ENCODE results near the gene RILPL1.

Gene RILPL1

DNA sequence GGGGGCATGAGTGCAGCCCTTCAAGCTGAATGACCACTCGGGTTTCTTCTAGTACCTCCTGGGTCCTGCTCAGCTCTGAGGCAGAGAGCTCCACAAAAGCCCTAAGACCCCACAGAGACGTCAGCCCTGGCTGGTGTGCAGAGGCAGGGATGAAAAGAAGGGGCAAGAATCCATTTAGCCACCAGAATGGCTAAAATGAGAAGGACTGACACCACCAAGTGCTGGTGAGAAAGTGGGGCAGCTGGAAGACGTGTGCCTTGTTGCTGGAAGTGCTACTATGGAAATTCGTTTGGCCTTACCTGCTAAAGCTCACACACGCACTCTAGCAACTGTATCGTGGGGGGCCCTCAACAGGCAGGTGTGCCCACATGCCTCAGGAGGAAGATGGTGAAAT is 26.7 kb downstream of the RILPL1 start:
- POLR2A ChIA-PET = interaction anchor here (0.5 to 1.1 kb wide), 2 partner anchors 29 to 274 kb away, joined by 3 to 4 read pairs; partner anchors contain the start of genes MPHOSPH9 and MTRFR
- TF ChIP-seq, protein P1, sequence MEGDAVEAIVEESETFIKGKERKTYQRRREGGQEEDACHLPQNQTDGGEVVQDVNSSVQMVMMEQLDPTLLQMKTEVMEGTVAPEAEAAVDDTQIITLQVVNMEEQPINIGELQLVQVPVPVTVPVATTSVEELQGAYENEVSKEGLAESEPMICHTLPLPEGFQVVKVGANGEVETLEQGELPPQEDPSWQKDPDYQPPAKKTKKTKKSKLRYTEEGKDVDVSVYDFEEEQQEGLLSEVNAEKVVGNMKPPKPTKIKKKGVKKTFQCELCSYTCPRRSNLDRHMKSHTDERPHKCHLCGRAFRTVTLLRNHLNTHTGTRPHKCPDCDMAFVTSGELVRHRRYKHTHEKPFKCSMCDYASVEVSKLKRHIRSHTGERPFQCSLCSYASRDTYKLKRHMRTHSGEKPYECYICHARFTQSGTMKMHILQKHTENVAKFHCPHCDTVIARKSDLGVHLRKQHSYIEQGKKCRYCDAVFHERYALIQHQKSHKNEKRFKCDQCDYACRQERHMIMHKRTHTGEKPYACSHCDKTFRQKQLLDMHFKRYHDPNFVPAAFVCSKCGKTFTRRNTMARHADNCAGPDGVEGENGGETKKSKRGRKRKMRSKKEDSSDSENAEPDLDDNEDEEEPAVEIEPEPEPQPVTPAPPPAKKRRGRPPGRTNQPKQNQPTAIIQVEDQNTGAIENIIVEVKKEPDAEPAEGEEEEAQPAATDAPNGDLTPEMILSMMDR (IDR thresholded peaks at IDR 0.05; ENCODE audit: control extremely low read depth, extremely low read depth, low read depth, missing control alignments) = no peak
- DNase-seq (ENCODE audit: extremely low spot score) = no peak
- CTCF ChIA-PET = interaction anchor here (1.5 kb wide), 1 partner anchor 11 kb away, joined by 4 read pairs; no protein-coding TSS in a partner anchor

DNA sequence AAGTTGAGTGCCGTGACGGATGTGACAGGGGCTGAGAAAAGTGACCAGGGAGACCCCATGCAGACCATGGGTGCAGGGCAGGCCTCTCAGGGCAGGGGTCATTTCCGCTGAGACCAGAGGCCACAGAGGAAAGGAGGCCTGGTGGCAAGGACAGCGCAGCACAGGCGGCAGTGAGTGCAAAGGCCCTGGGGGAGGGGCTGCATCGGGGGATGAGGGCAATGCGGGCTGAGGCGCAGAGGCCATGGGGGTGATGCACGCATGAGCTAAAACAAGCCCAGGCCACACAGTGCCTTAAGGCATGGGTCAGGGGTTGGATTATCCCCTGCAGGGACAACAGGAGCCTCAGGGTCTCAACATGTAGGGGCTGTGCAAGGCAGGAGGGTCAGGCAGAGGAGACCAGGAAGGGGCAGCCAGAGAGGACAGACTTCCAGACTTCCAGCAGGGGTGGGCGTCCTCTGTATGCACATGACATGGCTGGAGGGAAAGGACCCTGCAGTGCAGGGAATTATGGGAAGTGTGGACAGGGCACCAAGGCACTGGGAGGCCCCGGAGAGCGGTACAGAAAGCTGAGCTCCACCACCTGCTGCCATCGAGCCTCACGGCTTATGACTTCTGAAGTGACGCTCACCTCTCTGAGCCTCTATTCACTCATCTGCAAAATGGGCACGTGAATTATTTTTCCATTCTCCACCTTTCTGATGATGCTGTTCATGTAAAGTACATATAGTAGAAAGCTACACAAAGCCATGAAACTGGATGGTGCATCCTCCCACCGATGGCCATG is 27.3 kb downstream of the RILPL1 start:
- TF ChIP-seq, protein P1 (IDR thresholded peaks at IDR 0.05; ENCODE audit: control extremely low read depth, extremely low read depth, low read depth, missing control alignments) = no peak
- ChIA-PET CTCF (interaction anchor here (1.5 kb wide), 1 partner anchor 10 kb away, joined by 4 read pairs; no protein-coding TSS in a partner anchor), POLR2A (interaction anchor here (0.5 kb wide), 1 partner anchor 29 kb away, joined by 3 read pairs; no protein-coding TSS in a partner anchor)
- DNase-seq (ENCODE audit: extremely low spot score) = no peak

DNA sequence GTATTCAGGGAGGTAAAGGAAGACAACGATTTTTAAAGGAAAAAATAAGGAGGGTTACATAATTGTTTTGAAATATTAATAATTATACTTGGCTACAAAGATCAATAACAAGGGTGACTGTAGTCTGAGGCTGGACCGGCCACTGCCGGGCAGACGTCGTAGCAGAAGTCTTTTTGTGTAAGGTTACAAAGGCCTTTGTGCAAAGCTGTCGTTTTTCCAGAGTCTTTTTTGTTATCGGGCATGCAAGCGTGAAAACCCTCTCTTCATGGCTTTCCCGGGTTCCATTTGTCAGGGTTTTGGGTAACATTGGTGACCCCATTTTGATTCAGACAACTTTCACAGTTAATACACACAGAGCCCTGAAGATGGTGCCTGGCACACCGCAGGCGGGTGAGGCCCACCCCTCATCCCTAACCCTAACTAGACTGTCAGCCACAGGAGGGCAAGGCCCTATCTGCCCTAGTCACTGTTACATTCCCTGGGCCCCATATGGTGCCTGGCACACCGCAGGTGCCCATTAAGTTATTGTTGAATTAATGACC is 31.3 kb downstream of the RILPL1 start:
- TF ChIP-seq, protein P1 (IDR thresholded peaks at IDR 0.05; ENCODE audit: control extremely low read depth, extremely low read depth, low read depth, missing control alignments) = no peak
- ChIA-PET CTCF (interaction anchor here (0.9 to 1.0 kb wide), 2 partner anchors 22 to 25 kb away, joined by 3 read pairs; no protein-coding TSS in a partner anchor), POLR2A (no interaction called here)
- no peak for DNase-seq (ENCODE audit: extremely low spot score)

DNA sequence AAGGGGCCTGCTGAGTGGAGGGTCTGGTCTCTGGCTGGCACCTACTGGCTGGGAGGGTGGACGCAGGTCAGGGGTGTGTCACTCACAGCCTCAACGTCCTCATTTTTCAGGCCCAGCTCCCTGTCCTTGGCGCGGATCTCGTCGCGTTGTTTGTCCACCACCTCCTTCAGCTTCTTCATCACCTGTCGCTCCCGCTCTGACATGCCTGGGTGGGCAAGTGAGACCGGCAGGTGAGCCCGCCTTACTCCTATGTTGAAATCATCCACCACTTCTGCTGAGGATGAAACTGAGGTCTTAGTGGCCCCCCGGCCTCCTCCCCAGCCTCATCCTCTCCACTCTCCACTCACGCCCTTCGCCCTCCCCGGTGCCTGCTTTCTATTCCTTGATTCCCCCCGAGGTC is 34.2 kb downstream of the RILPL1 start:
- ChIA-PET CTCF (no interaction called here), POLR2A (no interaction called here)
- no peak for DNase-seq (ENCODE audit: extremely low spot score)
- TF ChIP-seq, protein P1 (IDR thresholded peaks at IDR 0.05; ENCODE audit: control extremely low read depth, extremely low read depth, low read depth, missing control alignments) = no peak

DNA sequence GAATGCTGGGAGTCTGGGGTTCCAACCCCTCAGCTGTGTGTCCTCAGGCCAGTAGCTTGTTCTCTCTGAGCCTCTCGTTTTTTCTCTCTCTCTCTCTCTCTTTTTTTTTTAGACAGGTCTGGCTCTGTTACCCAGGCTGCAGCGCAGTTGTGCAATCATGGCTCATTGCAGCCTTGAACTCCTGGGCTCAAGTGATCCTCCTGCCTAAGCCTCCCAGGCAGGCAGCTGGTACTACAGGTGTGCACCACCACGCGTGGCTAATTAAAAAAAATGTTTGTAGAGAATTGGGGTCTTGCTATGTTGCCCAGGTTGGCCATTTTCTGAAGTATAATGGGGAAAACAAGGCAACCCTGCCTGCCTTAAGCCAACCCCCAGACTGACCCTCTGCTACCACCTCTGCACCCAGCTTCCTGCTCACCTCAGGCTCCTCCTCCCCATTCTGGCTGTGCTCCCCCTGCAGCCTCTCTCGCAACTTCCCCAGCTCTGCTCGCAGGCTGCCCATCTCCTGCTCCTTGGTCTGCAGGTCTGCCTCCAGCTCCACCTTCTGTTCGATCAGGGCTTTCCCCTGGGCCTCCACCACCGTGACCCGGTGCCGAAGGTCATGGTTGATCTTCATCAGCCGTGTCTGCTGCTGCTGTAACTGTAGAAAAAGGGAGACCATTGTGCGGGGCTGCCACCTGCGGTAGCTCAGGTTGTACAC is 35.2 kb downstream of the RILPL1 start:
- no peak for DNase-seq (ENCODE audit: extremely low spot score)
- POLR2A ChIA-PET = interaction anchor here (0.5 to 1.2 kb wide), 3 partner anchors 11 to 82 kb away, joined by 3 to 5 read pairs (median 4); no protein-coding TSS in a partner anchor
- CTCF ChIA-PET = interaction anchor here (0.9 kb wide), 1 partner anchor 11 kb away, joined by 3 read pairs; no protein-coding TSS in a partner anchor
- TF ChIP-seq, protein P1 (IDR thresholded peaks at IDR 0.05; ENCODE audit: control extremely low read depth, extremely low read depth, low read depth, missing control alignments) = no peak

DNA sequence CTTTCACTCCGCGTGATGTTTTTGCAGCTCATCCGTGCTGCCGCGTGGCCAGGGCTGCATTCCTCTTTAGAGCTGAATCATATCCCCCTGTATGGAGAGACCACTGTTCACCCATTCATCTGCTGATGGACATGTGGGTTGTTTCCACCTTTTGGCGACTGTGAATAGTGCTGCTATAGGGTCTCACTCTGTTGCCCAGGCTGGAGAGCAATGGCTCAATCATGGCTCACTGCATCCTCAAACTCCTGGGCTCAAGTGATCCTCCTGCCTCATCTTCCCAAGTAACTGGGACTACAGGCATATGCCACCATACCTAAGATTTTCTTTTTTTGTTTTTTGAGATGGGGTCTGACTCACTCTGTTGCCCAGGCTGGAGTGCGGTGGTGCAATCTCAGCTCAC is 36.5 kb downstream of the RILPL1 start:
- CTCF ChIA-PET = no interaction called here
- DNase-seq (ENCODE audit: extremely low spot score) = no peak
- TF ChIP-seq, protein P1 (IDR thresholded peaks at IDR 0.05; ENCODE audit: control extremely low read depth, extremely low read depth, low read depth, missing control alignments) = no peak
- POLR2A ChIA-PET = interaction anchor here (1.2 kb wide), 1 partner anchor 20 kb away, joined by 4 read pairs; no protein-coding TSS in a partner anchor

Data from GM10248 (cell line).